NCI-H146 treated with DMSO at 0.1 percent for 48 hours (cell line): ENCODE results near the gene USP28.
"Not testable (repeated sequence)": the region's sequence is repeated elsewhere in the genome, so short reads cannot be mapped to it uniquely, and the experiment has no call there.

Experiments
- DNase-seq: peaks from one replicate; lab custom pipeline; 2025; ENCODE audit not compliant: unreplicated experiment; lab: John Stamatoyannopoulos, UW

USP28 gene

GRCh38 chr11:113840932-113841664 lies 34.3 kb downstream of the USP28 start:
- no peak for DNase-seq

GRCh38 chr11:113839842-113840241 lies 35.5 kb downstream of the USP28 start:
- no peak for DNase-seq

DNA sequence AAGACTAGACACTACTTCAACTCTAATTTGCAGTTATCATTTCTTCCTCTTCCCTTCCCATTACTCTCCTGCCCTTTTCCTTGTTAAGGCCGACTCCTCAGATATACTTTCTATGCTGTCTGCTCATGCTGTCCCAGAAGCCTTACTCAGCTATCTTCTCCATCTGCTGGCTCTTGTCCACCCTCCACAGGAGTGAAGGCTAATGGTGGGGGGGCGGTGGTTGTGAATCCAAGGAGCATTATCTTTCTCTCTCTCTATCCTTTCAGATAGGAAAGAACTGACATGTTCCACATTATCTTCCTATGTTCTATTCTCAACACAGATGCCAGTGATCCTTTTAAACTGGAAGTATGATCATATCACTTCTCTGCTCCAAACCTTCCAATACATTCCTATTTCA lies 37.4 kb downstream of the USP28 start:
- DNase-seq: no peak

GRCh38 chr11:113835306-113835705 lies 40.1 kb downstream of the USP28 start:
- no peak for DNase-seq

GRCh38 chr11:113833151-113833550 lies 42.2 kb downstream of the USP28 start:
- no peak for DNase-seq

DNA sequence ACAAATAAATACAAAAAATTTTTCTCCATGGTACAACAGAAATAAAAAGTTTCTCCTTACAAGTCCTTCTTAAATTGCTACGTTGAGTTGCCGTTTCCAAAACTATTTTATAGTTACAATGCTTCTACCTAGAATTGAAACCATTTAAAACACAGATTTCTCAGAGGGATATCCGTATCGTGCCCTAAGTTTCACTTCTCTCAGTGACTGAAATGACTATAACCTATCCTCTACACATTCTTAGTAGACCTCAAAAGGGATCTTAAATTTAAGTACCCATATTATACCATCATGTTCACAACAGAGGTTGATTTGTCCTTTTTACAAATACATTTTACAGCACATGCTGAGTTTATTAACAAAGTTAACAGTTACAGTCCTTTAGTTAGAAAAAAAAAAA lies 44.1 kb downstream of the USP28 start:
- DNase-seq: no peak

GRCh38 chr11:113829751-113830150 lies 45.6 kb downstream of the USP28 start:
- no peak for DNase-seq

GRCh38 chr11:113828191-113828590 lies 47.2 kb downstream of the USP28 start:
- DNase-seq: no peak

DNA sequence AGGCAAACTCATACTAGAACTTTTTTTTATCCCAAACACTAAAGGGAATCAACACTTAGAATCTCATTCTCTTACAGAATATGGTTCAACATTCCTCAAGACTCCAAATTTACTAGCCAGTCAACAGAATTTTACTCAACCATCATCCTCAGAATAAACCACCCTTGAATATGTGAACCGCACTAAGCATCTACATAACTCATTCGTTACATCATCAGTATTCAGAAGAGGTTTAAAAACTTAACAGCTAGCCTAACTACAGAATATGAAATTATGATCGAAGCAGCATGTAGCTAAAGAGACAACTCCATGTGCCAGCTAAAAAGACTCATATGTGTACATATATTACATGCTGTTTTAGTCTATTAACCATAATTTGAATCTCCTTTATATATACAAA lies 47.9 kb downstream of the USP28 start:
- no peak for DNase-seq

GRCh38 chr11:113818426-113818825 lies 56.9 kb downstream of the USP28 start:
- DNase-seq: no peak

DNA sequence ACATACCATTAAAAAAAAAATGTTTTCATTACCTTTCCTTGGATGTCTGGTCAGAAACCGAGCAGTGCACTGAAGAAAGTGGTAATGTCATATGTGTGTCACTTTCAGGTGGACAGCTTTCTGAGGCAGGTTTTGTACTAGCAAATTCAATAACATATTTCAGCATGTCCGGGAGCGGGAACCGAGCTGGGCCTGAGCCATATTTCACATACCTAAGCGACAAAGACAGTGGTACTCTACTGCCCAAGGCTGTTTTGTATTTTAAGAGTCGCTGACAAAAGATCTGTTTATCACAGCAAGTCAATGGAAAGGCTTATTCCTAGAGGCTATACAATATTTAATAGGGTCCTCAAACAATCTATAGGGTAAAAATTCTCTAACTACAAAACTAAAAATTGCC lies 57.7 kb downstream of the USP28 start:
- no peak for DNase-seq

GRCh38 chr11:113817162-113817561 lies 58.2 kb downstream of the USP28 start:
- no peak for DNase-seq

GRCh38 chr11:113814181-113814580 lies 61.2 kb downstream of the USP28 start:
- DNase-seq: no peak

GRCh38 chr11:113808931-113809330 lies 66.4 kb downstream of the USP28 start:
- DNase-seq: no peak

DNA sequence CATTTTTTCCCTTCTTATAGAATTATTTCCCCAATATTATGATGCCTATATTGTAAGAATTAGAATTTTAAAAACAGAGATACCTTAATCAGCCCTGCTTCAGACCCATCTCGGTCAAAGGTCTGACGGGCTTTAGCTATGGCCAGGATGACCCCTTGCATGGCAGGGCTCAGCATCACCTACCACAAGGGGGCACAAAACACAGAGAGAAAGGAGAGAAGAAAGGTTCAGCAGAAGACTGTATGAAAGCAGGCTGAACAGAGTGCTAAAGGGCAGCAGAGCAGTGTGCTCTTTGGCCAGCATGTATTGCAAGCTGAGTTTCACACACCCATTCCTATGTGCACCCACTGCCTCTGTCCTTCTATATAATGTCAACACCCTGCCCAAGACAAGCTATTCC lies 69.0 kb downstream of the USP28 start:
- peak; percentile 37 for DNase-seq

GRCh38 chr11:113805640-113806039 lies 69.7 kb downstream of the USP28 start:
- DNase-seq: no peak

- DNase-seq: no peak
Measured at GRCh38 chr11:113802621-113803020, 72.8 kb downstream of the USP28 start.

DNA sequence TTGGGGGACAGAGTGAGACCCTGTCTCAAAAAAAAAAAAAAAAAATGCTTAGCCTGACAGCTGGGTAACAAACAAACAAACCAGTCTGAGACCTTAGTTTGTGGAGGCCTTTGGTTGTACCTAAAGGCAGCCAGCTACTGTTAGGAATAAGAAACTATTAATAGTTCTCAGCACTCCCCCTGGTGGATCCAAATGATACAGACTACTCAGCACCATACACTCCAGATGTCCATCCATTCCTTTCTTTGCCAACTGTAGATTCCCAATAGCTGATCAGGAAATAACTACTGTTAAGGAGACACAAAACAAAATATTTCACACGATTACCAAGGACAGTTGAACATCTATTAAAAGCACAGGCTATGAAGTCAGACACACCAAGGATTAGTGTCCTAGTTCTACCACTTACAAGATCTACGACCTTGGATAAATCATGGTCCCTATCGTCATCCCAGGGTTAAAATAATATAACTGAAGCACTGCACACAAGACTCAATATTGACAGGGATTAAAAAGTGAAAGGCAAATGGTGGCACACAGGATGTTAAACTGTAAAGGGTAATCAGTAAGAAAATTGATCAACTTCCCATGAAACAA lies 78.6 kb downstream of the USP28 start:
- peak; percentile 21 for DNase-seq

DNA sequence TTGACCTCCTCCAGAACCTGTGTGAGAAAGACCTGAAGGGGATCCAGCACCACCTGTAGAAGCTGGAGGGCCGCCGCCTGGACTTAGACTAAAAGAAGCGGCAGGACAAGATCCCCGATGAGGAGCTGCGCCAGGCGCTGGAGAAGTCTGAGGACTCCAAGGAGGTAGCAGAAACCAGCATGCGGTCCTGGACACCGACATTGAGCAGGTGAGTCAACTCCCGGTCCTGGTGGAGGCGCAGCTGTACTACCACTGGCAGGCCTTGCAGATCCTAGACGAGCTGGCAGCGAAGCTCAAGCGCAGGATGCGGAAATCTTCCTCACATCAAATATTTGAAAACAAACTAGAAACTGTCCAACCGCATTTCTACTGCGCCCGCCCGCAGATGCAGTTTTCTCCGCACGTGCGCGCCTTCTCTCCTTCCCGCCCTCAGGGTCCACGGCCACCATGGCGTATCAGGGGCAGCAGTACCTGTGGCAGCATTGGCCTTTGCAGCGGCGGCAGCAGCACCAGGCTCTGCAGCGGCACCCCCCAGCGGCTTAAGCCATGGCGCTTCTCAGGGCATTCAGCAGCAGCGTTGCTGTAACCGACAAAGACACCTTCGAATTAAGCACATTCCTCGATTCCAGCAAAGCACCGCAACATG lies 85.6 kb downstream of the USP28 start:
- DNase-seq: no peak

GRCh38 chr11:113789016-113789415 lies 86.4 kb downstream of the USP28 start:
- not testable (repeated sequence) for DNase-seq

DNA sequence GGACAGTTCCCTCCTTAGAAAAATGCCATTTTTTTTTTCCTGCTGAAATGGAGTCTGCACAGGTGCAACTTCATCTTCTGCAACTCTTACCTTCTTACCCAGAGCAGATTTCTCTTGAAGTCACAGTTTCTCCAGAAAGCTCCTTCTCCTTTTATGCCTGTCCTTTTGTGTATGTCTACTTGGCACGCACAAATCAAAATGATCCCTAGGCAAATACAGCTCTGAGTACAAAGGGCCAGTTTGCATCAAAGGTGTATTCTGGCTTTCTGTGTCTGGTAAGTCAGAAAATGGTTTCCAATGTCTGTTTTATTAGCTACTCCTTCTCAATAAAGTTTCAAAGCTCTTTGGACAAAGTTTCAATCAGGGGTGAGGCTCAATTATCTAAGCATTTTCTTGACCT lies 93.2 kb downstream of the USP28 start:
- DNase-seq: no peak

- no peak for DNase-seq
Measured at GRCh38 chr11:113781682-113782081, 93.7 kb downstream of the USP28 start.
